Mucosa of stomach (tissue), 1 donor: ENCODE results near the gene NLRP5.
A peak's percentile ranks its signal among the peaks of the same experiment; 100 is the strongest.

Experiments
- H3K27me3 ChIP-seq: one replicate; pipeline ENCODE4 v1.7.0; 2013; ENCODE audit warnings: mild to moderate bottlenecking, low read length; ENCODE audit not compliant: control insufficient read depth, insufficient read depth
- H3K36me3 ChIP-seq: one replicate; pipeline ENCODE4 v1.7.0; 2013; ENCODE audit warnings: low read length; ENCODE audit not compliant: control insufficient read depth, insufficient read depth
- H3K4me1 ChIP-seq: one replicate; pipeline ENCODE4 v1.7.0; 2013; ENCODE audit warnings: mild to moderate bottlenecking, low read length; ENCODE audit not compliant: control insufficient read depth, insufficient read depth
- H3K4me3 ChIP-seq: one replicate; pipeline ENCODE4 v1.7.0; 2013; ENCODE audit warnings: low read length
- H3K9ac ChIP-seq: one replicate; pipeline ENCODE4 v1.7.0; 2013; ENCODE audit warnings: mild to moderate bottlenecking, low read length, moderate library complexity
- H3K9me3 ChIP-seq: one replicate; pipeline ENCODE4 v1.7.0; 2013; ENCODE audit warnings: mild to moderate bottlenecking, low read length, moderate library complexity; ENCODE audit not compliant: control insufficient read depth
- donor health status: Pancreatic carcinoma.

Gene NLRP5

DNA sequence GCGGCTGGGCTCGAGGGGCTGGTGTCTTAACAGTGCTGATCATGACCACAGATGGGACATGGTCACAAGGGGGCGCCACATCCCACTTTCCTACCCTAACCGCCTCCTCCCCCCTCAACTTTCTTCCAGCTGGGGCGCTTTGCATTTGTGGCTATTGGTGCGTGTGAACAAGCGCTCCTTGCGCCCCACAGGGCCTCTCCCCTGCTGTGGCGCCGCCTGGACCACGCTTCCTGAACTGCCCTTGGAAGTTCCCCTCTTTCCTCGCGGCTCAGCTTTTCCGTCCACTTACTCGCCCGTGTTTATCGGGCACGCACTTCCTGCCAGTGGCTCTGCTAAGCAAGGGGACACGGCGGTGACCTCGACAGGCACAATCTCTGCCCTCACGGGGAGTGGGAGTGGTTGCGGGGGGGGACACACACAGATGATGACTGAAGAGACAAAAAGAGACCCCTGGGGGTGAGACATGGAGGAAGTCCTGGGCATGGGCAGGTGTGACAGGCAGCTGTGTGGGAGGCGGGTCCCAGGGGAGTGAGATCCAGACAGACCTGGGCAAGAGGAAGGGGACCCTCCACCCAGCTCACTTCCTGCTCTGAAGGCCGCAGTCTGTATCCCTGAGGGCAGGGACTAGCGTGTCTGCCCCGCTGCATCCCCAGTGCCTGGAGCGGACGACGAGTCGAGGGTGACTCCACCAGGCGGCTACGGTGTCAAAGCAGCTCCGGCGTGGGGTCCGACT, 94.3 kb downstream of the NLRP5 start:
- Histone ChIP-seq H3K27me3 (peaks cover 4% of the 10 kb centered on the region), H3K4me3 (peak overlapping the region; percentile 51), H3K9ac (peak overlapping the region; percentile 68), H3K36me3 (no peaks in the 10 kb centered on the region), H3K9me3 (no peaks in the 10 kb centered on the region), H3K4me1 (peaks cover 8% of the 10 kb centered on the region)

- Histone ChIP-seq H3K27me3 (peaks cover 4% of the 10 kb centered on the region), H3K4me1 (peaks cover 8% of the 10 kb centered on the region), H3K4me3 (no peak overlapping the region), H3K9me3 (no peaks in the 10 kb centered on the region), H3K36me3 (no peaks in the 10 kb centered on the region), H3K9ac (no peak overlapping the region)
Measured at GRCh38 chr19:56083668-56084067, 97.1 kb downstream of the NLRP5 start.

GRCh38 chr19:56084835-56085536, 98.4 kb downstream of the NLRP5 start:
- Histone ChIP-seq H3K27me3 (peaks cover 4% of the 10 kb centered on the region), H3K36me3 (no peaks in the 10 kb centered on the region), H3K4me3 (no peak overlapping the region), H3K9me3 (no peaks in the 10 kb centered on the region), H3K4me1 (peaks cover 8% of the 10 kb centered on the region), H3K9ac (no peak overlapping the region)

DNA sequence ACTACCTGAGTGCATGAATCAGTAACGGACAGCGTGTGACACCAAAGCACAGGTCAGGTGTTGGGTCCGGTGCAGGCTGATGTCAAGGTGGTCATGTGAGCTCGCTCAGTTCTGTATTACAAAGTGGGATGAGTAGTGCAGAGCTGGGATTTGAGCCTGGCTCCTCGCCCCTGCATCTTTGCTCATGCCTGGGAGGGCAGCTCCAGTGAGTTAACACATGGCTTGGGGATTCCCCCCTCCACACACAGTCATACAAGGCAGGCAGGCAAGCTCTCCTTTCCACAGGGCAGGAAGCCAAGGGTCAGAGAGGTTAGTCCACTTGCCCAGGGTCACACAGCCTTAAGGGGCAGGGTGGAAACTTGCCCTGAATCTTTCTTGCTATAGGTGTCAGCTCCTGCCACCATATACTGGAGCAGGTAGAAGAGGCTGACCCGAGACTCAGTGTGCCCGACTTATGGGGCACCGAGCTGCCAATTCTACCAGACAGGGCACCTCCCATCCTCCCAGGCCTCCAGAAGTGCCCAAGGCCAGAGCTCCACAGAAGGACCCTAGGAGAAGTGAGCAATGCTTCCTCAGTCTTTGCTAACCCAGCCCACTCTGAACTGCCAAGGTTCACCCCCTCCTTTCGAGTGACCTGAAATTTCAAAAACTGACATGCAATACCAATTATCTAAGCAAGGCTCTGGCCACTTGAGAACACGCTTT, 99.1 kb downstream of the NLRP5 start:
- Histone ChIP-seq H3K9ac (no peak overlapping the region), H3K4me1 (peaks cover 7% of the 10 kb centered on the region), H3K9me3 (no peaks in the 10 kb centered on the region), H3K4me3 (no peak overlapping the region), H3K36me3 (no peaks in the 10 kb centered on the region), H3K27me3 (peaks cover 4% of the 10 kb centered on the region)

GRCh38 chr19:56086671-56087430, 100.3 kb downstream of the NLRP5 start:
- Histone ChIP-seq H3K27me3 (peaks cover 1% of the 10 kb centered on the region), H3K4me3 (no peak overlapping the region), H3K9ac (no peak overlapping the region), H3K36me3 (no peaks in the 10 kb centered on the region), H3K4me1 (no peaks in the 10 kb centered on the region), H3K9me3 (no peaks in the 10 kb centered on the region)

GRCh38 chr19:56087647-56088496, 101.3 kb downstream of the NLRP5 start:
- Histone ChIP-seq H3K9me3 (no peaks in the 10 kb centered on the region), H3K4me3 (no peak overlapping the region), H3K4me1 (no peaks in the 10 kb centered on the region), H3K9ac (no peak overlapping the region), H3K27me3 (no peaks in the 10 kb centered on the region), H3K36me3 (no peaks in the 10 kb centered on the region)

GRCh38 chr19:56088497-56089215, 102.1 kb downstream of the NLRP5 start:
- no peaks in the 10 kb centered on the region for H3K9me3 ChIP-seq
- no peaks in the 10 kb centered on the region for H3K36me3 ChIP-seq
- no peak overlapping the region for H3K4me3 ChIP-seq
- no peaks in the 10 kb centered on the region for H3K4me1 ChIP-seq
- no peaks in the 10 kb centered on the region for H3K27me3 ChIP-seq
- no peak overlapping the region for H3K9ac ChIP-seq

- no peak overlapping the region for H3K4me3 ChIP-seq
- no peaks in the 10 kb centered on the region for H3K27me3 ChIP-seq
- no peaks in the 10 kb centered on the region for H3K9me3 ChIP-seq
- H3K9ac ChIP-seq = no peak overlapping the region
- no peaks in the 10 kb centered on the region for H3K36me3 ChIP-seq
- no peaks in the 10 kb centered on the region for H3K4me1 ChIP-seq
Measured at GRCh38 chr19:56089344-56089743, 102.8 kb downstream of the NLRP5 start.

DNA sequence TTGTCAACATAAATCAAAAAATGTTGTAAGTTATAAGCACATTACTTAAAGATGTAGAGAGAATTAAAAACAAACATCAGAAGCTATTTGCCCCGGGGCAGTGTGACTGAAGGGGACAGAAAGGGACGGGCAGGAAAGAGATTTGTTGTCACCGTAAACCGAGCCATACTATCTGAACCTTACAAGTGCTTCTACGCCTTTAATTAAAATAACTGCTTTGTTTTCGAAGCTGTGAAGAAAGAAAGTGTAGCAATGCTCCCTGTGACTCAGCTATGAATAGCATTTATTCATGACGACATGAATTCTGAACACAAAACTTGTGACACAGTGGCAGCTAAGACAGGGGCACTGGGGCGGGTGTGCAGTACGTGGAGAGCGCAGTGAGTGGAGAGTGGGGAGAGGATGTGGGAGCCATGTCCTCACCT, 104.5 kb downstream of the NLRP5 start:
- Histone ChIP-seq H3K27me3 (no peaks in the 10 kb centered on the region), H3K36me3 (no peaks in the 10 kb centered on the region), H3K9me3 (no peaks in the 10 kb centered on the region), H3K9ac (no peak overlapping the region), H3K4me3 (no peak overlapping the region), H3K4me1 (no peaks in the 10 kb centered on the region)

GRCh38 chr19:56091751-56092546, 105.4 kb downstream of the NLRP5 start:
- Histone ChIP-seq H3K9ac (no peak overlapping the region), H3K27me3 (no peaks in the 10 kb centered on the region), H3K4me3 (no peak overlapping the region)

More at GRCh38 chr19:56091751-56092546, 105.4 kb downstream of the NLRP5 start:
- Histone ChIP-seq H3K4me1 (no peaks in the 10 kb centered on the region), H3K36me3 (no peaks in the 10 kb centered on the region), H3K9me3 (no peaks in the 10 kb centered on the region)
